ENCODE measurements around the gene HRH2. TPM values are rescaled to one million over a fixed set of nuclear protein-coding genes. Genes with fewer than 3 reads are reported as not detected.

HRH2 gene
- polyA plus RNA-seq, 1 donor (not counting 4 experiments of a cell fraction or from before 2014, with no cell fraction given), result not detected

- dilution Hi-C loops (cut with MboI; ENCODE audit: extremely low pct_ligation_motif_present, low sequenced_read_pairs), result no loop called here
- FAIRE-seq (no peak), DNase-seq (ENCODE audit: low read depth, low spot score) (no peak)
- peaks cover 6% of the 10 kb centered on the region for H3K27me3 ChIP-seq (ENCODE audit: control insufficient read depth, extremely low read depth, insufficient read depth, low read length)
- H4K20me1 ChIP-seq (ENCODE audit: control insufficient read depth, extremely low read depth, insufficient read depth, low read length), result no peaks in the 10 kb centered on the region
- H2AFZ ChIP-seq (ENCODE audit: control insufficient read depth, low read length), result no peak overlapping the region
- H3K4me2 ChIP-seq (ENCODE audit: control insufficient read depth, extremely low read depth, insufficient read depth, low read depth, low read length), result no peak overlapping the region
- H3K27ac ChIP-seq (ENCODE audit: control insufficient read depth, insufficient read depth, low read length), result no peak overlapping the region
- H3K9ac ChIP-seq (ENCODE audit: control insufficient read depth, extremely low read depth, insufficient read depth, low read length), result no peak overlapping the region
- H3K9me3 ChIP-seq (ENCODE audit: control insufficient read depth, low read depth, low read length), result no peaks in the 10 kb centered on the region
- H3K4me3 ChIP-seq (ENCODE audit: control insufficient read depth in 2 of 3, extremely low read depth in 1 of 3, insufficient read depth in 2 of 3, low read depth in 1 of 3, low read length in 3 of 3), result no peak overlapping the region
- no peaks in the 10 kb centered on the region for H3K9me1 ChIP-seq (ENCODE audit: control insufficient read depth, extremely low read depth, insufficient read depth, low read length)
- no peak for TF ChIP-seq EZH2 (IDR thresholded peaks at IDR 0.05; ENCODE audit: low read length)
- TF ChIP-seq CTCF (optimal IDR thresholded peaks at IDR 0.05 in 1 of 3, IDR thresholded peaks at IDR 0.05 in 1 of 3, conservative IDR thresholded peaks at IDR 0.05 in 1 of 3; ENCODE audit: extremely low read depth in 1 of 3, insufficient read depth in 2 of 3, low read length in 3 of 3), result no peak
- H3K79me2 ChIP-seq (ENCODE audit: control insufficient read depth, insufficient read depth, low read length), result no peaks in the 10 kb centered on the region
- no peaks in the 10 kb centered on the region for H3K36me3 ChIP-seq (ENCODE audit: control insufficient read depth in 2 of 2, extremely low read depth in 1 of 2, insufficient read depth in 2 of 2, low read length in 2 of 2)
- no peaks in the 10 kb centered on the region for H3K4me1 ChIP-seq (ENCODE audit: control insufficient read depth, extremely low read depth, insufficient read depth, low read length)
Observed at GRCh38 chr5:175666216-175666615, 8.3 kb downstream of the HRH2 start.

GRCh38 chr5:175668006-175668405 lies 10.1 kb downstream of the HRH2 start:
- H3K27ac ChIP-seq (ENCODE audit: control insufficient read depth, insufficient read depth, low read length), result no peak overlapping the region
- TF ChIP-seq CTCF (optimal IDR thresholded peaks at IDR 0.05 in 1 of 3, IDR thresholded peaks at IDR 0.05 in 1 of 3, conservative IDR thresholded peaks at IDR 0.05 in 1 of 3; ENCODE audit: extremely low read depth in 1 of 3, insufficient read depth in 2 of 3, low read length in 3 of 3) (no peak), EZH2 (IDR thresholded peaks at IDR 0.05; ENCODE audit: low read length) (no peak)
- H3K9me1 ChIP-seq (ENCODE audit: control insufficient read depth, extremely low read depth, insufficient read depth, low read length), result no peaks in the 10 kb centered on the region
- peaks cover 16% of the 10 kb centered on the region for H3K27me3 ChIP-seq (ENCODE audit: control insufficient read depth, extremely low read depth, insufficient read depth, low read length)
- no peak for FAIRE-seq
- DNase-seq (ENCODE audit: low read depth, low spot score), result no peak
- dilution Hi-C loops (cut with MboI; ENCODE audit: extremely low pct_ligation_motif_present, low sequenced_read_pairs), result no loop called here
- H3K4me3 ChIP-seq (ENCODE audit: control insufficient read depth in 2 of 3, extremely low read depth in 1 of 3, insufficient read depth in 2 of 3, low read depth in 1 of 3, low read length in 3 of 3), result no peak overlapping the region
- no peaks in the 10 kb centered on the region for H3K9me3 ChIP-seq (ENCODE audit: control insufficient read depth, low read depth, low read length)
- no peaks in the 10 kb centered on the region for H4K20me1 ChIP-seq (ENCODE audit: control insufficient read depth, extremely low read depth, insufficient read depth, low read length)
- H3K9ac ChIP-seq (ENCODE audit: control insufficient read depth, extremely low read depth, insufficient read depth, low read length), result no peak overlapping the region
- no peaks in the 10 kb centered on the region for H3K4me1 ChIP-seq (ENCODE audit: control insufficient read depth, extremely low read depth, insufficient read depth, low read length)
- H2AFZ ChIP-seq (ENCODE audit: control insufficient read depth, low read length), result no peak overlapping the region
- H3K36me3 ChIP-seq (ENCODE audit: control insufficient read depth in 2 of 2, extremely low read depth in 1 of 2, insufficient read depth in 2 of 2, low read length in 2 of 2), result no peaks in the 10 kb centered on the region
- H3K79me2 ChIP-seq (ENCODE audit: control insufficient read depth, insufficient read depth, low read length), result no peaks in the 10 kb centered on the region
- no peak overlapping the region for H3K4me2 ChIP-seq (ENCODE audit: control insufficient read depth, extremely low read depth, insufficient read depth, low read depth, low read length)
